ENCODE measurements around the gene AK5. TPM values are rescaled to one million over a fixed set of nuclear protein-coding genes. Genes with fewer than 3 reads are reported as not detected.
A peak's percentile ranks its signal among the peaks of the same experiment; 100 is the strongest.

The AK5 gene
- total RNA-seq, 6 experiments from 2014 or later: 51.9 to 77.6 (median 70.8) TPM

GRCh38 chr1:77360256-77360655 is 78.4 kb downstream of the AK5 start:
- peaks cover 41% of the 10 kb centered on the region for H3K36me3 Mint-ChIP-seq (ENCODE audit: low read depth)
- no peak for DNase-seq
- TF ChIP-seq, protein P1, sequence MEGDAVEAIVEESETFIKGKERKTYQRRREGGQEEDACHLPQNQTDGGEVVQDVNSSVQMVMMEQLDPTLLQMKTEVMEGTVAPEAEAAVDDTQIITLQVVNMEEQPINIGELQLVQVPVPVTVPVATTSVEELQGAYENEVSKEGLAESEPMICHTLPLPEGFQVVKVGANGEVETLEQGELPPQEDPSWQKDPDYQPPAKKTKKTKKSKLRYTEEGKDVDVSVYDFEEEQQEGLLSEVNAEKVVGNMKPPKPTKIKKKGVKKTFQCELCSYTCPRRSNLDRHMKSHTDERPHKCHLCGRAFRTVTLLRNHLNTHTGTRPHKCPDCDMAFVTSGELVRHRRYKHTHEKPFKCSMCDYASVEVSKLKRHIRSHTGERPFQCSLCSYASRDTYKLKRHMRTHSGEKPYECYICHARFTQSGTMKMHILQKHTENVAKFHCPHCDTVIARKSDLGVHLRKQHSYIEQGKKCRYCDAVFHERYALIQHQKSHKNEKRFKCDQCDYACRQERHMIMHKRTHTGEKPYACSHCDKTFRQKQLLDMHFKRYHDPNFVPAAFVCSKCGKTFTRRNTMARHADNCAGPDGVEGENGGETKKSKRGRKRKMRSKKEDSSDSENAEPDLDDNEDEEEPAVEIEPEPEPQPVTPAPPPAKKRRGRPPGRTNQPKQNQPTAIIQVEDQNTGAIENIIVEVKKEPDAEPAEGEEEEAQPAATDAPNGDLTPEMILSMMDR (IDR thresholded peaks at IDR 0.05): no peak
- peak overlapping the region; percentile 6; the same call in 1 of the 2 replicates for H3K27ac Mint-ChIP-seq
- no peaks in the 10 kb centered on the region for H3K9me3 Mint-ChIP-seq
- H3K4me1 Mint-ChIP-seq (ENCODE audit: low read depth): peaks cover 18% of the 10 kb centered on the region
- H3K27me3 Mint-ChIP-seq (ENCODE audit: insufficient read depth): no peaks in the 10 kb centered on the region
- no peak overlapping the region for H3K4me3 Mint-ChIP-seq

DNA sequence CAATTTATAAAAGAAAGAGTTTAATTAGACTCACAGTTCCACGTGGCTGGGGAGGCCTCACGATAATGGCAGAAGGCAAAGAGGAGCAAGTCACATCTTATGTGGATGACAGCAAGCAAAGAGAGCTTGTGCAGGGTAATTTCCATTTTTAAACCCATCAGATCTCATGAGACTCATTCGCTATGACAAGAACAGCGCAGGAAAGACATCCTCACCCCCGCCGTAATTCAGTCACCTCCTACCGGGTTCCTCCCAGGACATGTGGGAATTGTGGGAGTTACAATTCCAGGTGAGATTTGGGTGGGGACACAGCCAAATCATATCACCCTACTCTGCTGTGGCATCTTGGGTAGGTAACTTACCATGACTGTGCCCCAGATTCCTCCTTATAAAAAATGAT is 79.8 kb downstream of the AK5 start:
- Mint-ChIP-seq H3K4me3 (no peak overlapping the region), H3K36me3 (ENCODE audit: low read depth) (peaks cover 36% of the 10 kb centered on the region), H3K4me1 (ENCODE audit: low read depth) (peaks cover 15% of the 10 kb centered on the region), H3K27me3 (ENCODE audit: insufficient read depth) (no peaks in the 10 kb centered on the region), H3K27ac (no peak overlapping the region), H3K9me3 (no peaks in the 10 kb centered on the region)
- no peak for DNase-seq
- TF ChIP-seq, protein P1 (IDR thresholded peaks at IDR 0.05): no peak

DNA sequence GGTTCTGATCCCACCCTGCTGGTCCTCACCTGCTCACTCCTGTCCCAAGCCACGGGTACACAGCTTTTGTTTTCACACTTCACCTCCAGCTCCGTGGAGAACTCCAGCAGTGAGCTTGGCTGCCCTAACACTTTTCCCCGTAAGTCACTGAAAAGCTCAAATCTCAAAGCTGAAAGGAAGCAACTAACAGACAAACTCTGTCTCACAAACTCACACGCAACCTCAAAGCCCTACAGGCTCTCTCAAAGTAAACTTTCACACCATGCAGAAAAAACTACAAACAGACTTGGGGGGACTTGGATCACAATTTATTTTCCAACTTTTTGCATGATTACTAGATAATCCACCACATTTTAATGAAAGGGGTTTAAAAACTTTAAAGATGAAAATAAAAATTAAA is 88.3 kb downstream of the AK5 start:
- Mint-ChIP-seq H3K4me1 (ENCODE audit: low read depth) (peaks cover 36% of the 10 kb centered on the region), H3K36me3 (ENCODE audit: low read depth) (peaks cover 8% of the 10 kb centered on the region; the same call in 1 of the 2 replicates), H3K9me3 (no peaks in the 10 kb centered on the region), H3K27ac (peak overlapping the region; percentile 83), H3K27me3 (ENCODE audit: insufficient read depth) (no peaks in the 10 kb centered on the region), H3K4me3 (peak overlapping the region; percentile 32)
- DNase-seq: peak; percentile 26
- TF ChIP-seq, protein P1 (IDR thresholded peaks at IDR 0.05): no peak

GRCh38 chr1:77370583-77371306 is 88.9 kb downstream of the AK5 start:
- peak overlapping the region; percentile 83 for H3K27ac Mint-ChIP-seq
- H3K4me1 Mint-ChIP-seq (ENCODE audit: low read depth): peaks cover 36% of the 10 kb centered on the region
- peak overlapping the region; percentile 64 for H3K4me3 Mint-ChIP-seq
- H3K9me3 Mint-ChIP-seq: no peaks in the 10 kb centered on the region
- peak; percentile 93 for DNase-seq
- H3K36me3 Mint-ChIP-seq (ENCODE audit: low read depth): peaks cover 10% of the 10 kb centered on the region
- TF ChIP-seq, protein P1 (IDR thresholded peaks at IDR 0.05): no peak
- H3K27me3 Mint-ChIP-seq (ENCODE audit: insufficient read depth): no peaks in the 10 kb centered on the region

DNA sequence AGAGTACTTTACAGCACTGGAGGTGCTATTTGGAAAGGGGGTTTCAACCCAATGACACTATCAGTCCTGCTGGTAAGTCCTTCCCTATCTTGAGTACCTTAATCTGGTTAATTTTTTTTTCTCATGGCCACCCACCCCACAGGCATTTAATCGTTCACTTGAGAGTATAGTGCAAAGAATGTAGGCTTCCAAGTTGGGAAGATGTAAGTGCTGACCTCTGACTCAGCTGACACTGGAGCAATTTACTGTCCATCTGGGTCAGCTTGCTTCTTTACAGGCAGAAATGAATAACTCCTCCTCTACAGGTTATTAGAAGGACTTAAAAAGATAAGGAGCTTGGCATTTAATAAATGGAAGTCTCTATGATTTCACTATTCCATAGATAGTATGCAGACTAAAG is 89.6 kb downstream of the AK5 start:
- peaks cover 40% of the 10 kb centered on the region for H3K4me1 Mint-ChIP-seq (ENCODE audit: low read depth)
- no peaks in the 10 kb centered on the region; the same call in 1 of the 2 replicates for H3K27me3 Mint-ChIP-seq (ENCODE audit: insufficient read depth)
- peaks cover 15% of the 10 kb centered on the region for H3K36me3 Mint-ChIP-seq (ENCODE audit: low read depth)
- no peak for DNase-seq
- peak overlapping the region; percentile 83 for H3K27ac Mint-ChIP-seq
- peak overlapping the region; percentile 64 for H3K4me3 Mint-ChIP-seq
- TF ChIP-seq, protein P1 (IDR thresholded peaks at IDR 0.05): no peak
- no peaks in the 10 kb centered on the region for H3K9me3 Mint-ChIP-seq

Data from HFFc6 (cell line).